SIG-M5 treated with dmso at 0.1 percent for 504 hours (cell line): Measurements from ENCODE around the gene TTLL7.

ENCODE experiments used
- DNase-seq: peaks from one replicate; lab custom pipeline; 2025; ENCODE audit not compliant: unreplicated experiment; lab: John Stamatoyannopoulos, UW

TTLL7 gene, protein sequence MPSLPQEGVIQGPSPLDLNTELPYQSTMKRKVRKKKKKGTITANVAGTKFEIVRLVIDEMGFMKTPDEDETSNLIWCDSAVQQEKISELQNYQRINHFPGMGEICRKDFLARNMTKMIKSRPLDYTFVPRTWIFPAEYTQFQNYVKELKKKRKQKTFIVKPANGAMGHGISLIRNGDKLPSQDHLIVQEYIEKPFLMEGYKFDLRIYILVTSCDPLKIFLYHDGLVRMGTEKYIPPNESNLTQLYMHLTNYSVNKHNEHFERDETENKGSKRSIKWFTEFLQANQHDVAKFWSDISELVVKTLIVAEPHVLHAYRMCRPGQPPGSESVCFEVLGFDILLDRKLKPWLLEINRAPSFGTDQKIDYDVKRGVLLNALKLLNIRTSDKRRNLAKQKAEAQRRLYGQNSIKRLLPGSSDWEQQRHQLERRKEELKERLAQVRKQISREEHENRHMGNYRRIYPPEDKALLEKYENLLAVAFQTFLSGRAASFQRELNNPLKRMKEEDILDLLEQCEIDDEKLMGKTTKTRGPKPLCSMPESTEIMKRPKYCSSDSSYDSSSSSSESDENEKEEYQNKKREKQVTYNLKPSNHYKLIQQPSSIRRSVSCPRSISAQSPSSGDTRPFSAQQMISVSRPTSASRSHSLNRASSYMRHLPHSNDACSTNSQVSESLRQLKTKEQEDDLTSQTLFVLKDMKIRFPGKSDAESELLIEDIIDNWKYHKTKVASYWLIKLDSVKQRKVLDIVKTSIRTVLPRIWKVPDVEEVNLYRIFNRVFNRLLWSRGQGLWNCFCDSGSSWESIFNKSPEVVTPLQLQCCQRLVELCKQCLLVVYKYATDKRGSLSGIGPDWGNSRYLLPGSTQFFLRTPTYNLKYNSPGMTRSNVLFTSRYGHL

DNA sequence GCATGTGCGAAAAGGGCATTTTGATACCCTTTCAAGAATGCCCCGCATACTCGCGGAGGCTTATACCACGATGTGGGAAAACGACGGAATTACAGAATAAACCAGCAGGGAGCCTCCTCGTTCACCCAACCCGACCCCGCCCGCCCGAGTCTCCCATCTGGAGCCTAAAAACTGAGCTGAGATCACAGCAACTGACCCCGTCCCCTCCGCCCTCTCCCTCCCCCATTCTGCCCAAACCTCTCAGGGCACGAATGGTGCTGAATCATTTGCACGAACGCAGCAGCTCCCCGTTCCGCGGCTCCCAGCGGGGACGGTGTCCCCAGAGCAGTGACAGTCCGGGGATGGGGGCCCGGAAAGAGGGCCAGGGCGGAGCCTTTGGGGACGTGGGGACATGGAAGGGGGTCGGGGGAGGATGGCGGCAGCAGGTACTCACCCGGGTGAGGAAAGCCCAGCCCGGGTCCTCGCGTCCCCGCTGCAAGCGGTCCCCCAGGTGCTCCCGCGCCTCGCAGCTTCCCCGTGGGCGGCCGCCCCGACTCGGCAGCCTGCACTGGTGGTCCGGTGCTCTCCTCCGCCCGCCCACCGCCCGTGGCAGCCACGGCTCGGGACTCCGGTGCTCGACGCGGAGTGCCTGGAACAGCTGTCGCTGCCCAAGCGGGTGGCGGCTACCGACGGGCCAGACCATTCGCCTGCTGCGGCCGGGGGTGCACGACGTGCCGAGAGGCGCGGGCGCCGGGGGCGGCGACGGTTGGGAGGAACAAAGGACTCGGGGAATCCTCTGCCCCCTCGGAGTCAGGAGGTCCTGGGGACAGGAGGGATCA is at the start of gene TTLL7:
TTLL7 (minus strand) TSS at position 635 of the 818 bp plus-strand sequence. CDS start 46,921 bp downstream, outside the sequence.
- peak; percentile 44 for DNase-seq

DNA sequence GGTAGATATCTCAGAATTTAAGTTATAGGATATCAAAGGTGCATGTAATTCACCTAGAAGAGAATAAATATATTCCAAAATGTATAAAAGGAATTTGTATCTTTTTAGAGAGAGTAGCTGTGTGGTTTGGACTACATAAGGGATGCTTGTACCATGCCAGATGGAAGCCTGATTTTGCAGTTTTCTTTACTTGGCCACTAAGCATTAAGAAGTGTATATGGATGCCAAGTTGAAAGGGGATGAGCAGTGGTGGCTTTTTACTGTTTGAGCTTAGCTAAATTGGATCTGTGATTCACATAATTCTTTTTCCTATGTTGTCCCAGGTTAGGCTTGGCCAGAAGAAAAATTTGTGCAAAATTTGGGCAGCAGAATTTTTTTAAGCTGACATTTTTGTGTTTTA is 43.5 kb upstream of the TTLL7 start:
- DNase-seq, result no peak

DNA sequence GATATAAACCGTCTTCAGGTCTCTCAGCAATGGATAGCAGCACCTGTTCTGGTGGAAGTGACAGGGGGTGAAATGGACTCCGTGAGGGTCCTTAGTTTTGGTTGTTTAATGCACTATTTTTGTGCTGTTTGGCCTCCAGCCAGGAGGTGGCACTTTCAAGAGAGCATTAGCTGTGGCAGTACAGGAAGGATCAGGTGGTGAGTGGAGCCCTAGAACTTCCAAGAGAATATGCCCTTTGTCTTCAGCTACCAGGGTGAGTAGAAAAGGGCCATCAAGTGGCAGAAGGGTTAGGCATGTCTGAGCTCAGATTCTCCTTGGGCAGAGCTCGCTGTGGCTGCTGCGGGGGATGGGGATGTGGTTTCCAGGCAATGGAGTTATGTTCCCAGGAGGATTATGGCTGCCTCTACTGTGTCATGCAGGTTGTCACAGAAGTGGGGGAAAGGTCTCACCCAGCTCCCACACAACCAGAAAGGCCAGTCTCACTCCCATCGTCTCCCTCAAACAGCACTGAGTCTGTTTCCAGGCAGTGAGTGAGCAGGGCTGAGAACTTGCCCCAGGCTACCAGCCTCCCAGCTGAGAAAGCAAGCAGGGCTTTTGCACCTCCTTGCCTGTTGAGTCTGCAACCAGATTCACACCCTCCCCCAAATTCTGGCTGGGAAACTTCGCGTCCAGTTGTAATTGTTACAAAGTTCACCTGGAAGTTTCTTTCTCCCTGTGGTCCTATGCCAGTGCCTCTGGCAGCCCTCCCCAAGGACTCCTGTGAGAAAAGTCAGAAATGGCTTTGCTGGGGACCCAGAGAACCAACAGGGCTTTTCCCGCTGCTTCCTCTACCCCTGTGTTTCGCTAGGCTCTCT is 39.1 kb upstream of the TTLL7 start:
- DNase-seq, result no peak

DNA sequence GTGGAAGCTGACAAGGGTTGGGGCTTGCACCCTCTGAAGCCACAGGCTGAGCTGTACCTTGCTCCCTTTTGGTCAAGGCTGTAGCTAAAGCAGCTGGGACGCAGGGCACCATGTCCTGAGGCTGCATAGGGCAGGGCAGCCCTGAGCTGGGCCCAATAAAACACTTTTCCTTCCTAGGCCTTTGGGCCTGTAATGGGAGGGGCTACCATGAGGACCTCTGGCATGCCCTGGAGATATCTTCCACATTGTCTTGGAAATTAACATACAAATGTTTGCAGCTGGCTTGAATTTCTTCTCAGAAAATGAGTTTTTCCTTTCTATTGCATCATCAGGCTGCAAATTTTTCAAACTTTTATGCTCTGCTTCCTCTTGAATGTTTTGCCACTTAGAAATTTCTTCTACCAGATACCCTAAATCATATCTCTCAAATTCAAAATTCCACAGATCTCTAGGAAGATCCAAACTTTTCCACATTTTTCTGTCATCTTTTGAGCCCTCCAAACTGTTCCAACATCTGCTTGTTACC is 32.9 kb upstream of the TTLL7 start:
- no peak for DNase-seq

DNA sequence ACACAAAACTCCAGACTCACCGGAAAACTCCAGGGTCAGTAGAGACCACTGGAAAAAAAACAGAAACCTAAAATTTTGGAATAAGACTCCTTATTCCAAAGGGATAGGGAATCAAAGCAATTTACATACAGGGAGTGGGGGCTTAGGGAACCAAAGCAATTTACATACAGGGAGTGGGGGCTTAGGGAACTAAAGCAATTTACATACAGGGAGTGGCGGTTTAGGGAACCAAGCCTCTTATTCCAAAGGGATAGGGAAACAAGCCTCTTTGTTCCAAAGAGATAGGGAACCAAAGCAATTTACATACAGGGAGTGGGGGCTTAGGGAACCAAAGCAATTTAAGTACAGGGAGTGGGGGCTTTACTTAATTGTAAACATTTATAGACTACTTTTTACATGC is 28.4 kb upstream of the TTLL7 start:
- DNase-seq, result no peak

DNA sequence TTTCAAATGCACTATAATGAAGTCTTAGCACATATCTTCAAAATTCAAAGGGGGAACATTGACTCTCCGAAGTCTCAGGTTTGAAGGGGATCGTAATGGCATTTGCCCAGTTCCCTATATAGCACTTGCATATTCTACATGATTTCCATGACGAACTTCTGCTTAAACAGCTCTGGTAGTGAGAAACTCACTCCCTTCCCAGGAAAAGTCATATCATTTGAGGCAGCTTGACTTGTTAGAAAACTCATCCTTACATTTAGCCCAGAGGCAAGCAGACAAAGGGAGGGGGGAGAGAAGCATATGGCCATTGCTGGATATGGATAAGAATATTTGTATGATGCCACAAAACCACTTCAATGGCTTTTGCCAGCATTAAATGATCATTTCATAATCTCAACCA is 27.0 kb upstream of the TTLL7 start:
- no peak for DNase-seq

DNA sequence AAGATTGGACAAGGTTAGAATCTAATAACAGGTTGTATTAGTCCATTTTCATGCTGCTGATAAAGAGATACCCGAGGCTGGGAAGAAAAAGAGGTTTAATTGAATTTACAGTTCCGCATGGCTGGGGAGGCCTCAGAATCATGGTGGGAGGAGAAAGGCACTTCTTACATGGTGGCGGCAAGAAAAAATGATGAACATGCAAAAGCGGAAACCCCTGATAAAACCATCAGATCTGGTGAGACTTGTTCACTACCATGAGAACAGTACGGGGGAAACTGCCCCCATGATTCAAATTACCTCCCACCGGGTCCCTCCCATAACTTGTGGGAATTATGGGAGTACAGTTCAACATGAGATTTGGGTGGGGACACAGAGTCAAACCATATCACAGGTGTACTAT is 22.9 kb upstream of the TTLL7 start:
- DNase-seq, result no peak

DNA sequence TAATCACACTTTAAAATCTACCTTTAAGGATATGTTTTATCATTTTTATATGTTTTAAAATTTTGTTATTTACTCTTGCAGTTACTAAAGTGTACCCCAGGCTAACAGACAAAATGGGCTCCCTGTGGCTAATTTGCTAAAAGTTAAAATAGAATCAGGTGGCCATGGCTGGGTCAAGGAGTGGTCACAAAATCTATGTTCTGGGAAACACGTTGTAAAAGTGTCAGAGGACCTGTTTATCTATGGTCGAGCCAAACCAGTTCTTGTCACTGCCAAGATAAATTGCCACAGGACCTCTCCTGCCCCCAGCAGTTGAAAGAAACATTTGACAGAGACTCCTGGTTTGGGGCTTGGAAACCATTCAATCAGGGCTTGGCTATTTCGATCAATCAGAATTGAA is 21.2 kb upstream of the TTLL7 start:
- no peak for DNase-seq

DNA sequence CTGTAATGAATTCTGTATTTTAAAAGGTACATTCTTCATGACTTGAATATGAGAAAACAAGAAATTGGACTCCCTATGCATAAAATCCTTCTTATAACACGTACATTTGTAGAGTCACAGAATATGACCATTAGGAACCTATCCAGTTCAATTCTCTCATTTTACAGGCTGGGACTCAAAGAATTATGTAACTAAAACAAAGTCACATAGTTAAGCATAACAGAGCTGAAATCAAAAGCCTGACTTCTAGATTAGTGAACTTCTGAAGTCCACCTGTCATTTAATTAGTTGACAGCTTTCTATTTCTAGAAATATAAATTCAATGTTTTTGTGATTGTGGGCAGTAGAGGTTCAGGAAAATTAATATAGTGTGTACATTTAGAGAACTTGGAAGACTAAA is 20.3 kb upstream of the TTLL7 start:
- no peak for DNase-seq

DNA sequence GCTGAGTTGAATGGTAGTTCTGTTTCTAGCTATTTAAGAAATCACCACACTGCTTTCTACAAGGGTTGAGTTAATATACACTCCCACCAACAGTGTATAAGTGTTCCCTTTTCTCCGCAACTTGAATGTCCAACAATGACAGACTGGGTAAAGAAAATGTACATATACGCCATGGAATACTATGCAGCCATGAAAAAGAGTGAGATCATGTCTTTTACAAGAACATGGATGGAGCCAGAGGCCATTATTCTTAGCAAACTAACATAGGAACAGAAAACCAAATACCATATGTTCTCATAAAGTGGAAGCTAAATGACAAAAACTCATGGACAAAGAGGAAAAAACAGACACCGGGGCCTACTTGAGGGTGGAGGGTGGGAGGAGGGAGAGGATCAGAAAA is 14.8 kb upstream of the TTLL7 start:
- DNase-seq, result no peak

DNA sequence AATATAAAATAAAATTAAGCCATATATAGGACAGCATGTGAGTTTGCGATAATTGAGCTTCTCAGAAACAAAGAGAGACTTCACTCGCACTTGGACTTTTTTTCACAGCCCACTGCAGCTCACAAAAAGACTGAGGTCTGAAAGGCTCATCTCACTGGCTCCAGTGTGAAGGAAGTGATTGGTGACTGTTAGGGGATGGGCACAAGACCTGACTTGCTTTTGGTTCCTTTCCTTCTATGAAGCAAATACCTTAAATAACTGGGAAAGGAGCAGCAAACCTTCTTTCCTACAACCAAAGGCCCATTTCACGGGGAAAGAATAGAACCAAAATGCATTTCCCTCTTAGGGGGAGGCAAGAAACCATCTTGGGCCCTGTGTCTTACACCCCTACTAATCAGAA is 13.1 kb upstream of the TTLL7 start:
- no peak for DNase-seq

DNA sequence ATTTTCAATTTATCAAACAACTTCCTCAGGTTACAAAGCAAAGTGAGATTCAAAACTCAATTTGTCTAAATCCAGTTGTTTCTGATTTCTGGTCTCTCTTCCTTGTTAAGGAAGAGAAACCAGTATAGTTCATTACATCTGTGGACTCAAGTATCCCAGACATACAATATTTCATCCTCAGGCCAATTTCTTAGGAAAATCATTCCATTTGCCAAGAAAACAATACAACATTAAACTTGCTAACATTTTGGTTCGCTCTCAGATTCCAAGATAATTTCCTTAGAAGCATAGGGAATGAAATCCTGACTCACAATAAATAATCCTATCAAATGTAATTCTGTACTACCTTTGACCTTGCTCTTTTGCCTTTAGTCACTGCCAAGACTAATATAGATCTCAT is 11.2 kb upstream of the TTLL7 start:
- no peak for DNase-seq

DNA sequence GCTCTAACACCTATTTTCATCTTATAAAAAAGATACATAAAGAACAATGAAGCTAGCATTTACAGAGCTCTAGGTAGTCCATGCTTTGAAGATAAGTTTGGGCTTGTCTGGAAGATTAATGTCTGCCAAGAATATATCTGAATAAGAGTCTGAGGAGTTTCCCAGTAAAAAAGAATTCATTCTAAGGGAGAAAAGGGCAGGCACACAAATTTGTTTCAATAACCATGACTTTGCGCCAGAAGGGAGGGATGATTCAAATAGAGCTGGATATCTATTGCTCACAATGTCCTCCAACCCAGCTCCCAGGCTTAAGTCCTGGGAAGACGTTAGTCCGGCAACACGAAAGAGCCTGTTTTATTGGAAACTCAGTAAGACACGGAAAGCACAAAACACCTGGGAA is 9.7 kb upstream of the TTLL7 start:
- no peak for DNase-seq

DNA sequence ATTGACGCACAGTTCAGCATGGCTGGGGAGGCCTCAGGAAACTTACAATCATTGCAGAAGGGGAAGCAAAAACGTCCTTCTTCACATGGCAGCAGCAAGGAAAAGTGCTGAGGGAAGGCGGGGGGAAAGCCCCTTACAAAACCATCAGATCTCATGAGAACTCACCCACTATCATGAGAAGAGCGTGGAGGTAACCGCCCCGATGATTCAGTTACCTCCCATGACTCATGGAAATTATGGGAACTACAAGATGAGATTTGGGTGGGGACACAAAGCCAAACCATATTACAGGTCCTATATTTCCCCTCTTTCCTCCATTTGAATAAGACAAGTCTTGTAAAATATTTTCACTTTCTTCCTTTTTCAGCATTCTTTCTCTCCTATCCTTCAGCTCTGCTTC is 7.7 kb upstream of the TTLL7 start:
- DNase-seq, result no peak

DNA sequence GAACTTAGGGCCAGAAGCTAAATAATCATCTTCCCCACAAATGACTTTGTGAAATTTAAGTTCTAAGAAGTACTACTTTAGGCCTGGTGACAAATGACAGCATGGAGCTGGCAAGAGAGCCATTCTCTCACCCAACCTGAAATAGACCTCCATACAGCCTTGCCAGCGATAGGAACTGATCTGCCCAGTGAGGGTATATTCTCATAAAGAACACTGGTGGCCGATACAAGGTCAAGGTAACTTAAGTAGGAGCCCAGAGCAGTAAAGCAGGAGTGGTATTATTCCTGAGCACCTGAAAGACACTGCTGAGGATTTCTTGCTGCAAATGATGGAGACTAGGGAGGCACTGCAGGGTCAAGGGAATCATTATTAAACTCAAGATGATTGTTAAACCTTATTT is 2.6 kb upstream of the TTLL7 start:
- no peak for DNase-seq

DNA sequence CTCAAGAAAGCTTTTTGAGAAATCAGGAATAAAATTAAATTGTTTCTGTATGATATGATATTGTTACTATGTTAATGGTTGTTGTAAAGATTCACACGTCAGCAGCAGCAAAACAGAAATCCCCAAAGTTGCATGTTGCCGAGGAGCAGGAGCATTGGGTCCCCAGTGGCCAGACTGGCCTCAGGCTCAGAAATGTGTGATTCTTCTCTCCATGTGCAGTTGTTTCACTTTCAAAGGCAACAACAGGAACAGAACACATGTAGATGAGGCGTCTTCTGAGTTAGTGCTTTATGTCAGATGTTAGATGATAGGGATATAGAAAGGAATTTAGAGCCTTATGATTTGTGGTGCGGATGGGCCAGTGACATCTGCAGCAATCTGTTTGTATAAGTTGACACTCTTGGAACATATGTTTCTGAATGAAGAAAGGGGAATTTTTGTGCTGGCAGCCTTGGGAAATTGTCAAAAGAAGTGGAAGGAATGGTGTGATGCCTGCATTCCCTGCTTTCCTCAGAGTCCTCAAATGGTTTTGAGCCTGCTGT is 2.1 kb upstream of the TTLL7 start:
- DNase-seq, result no peak

DNA sequence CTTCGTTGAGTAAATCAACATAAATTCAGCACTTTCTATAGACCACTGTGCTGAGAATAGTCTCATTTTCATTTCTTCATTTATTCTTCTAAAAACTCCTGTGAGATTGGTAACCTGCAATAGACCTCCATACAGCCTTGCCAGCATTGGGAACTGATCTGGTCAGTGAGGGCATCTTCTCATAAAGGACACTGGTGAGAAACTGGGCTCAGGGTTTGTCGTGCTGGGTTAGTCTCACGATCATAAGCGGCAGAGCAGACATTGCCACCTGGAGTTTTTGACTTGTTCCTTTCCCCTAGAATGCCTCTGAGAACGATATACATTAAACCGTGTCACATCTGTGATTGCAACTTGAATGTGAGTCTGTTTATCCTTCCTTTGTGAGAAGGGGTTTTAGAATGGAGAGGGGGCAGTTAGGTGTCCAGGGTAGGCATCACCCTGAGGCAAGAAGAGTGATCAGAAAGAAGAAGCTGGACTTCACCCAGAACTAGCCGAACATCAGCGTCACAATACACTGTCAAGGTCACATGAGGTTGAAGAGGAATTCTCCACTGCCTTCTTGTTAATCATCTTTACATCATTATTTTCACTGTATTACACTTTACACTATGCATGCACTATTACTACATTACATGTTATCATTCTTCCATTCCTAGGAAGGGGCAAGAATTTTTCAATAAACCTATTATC is 1.4 kb upstream of the TTLL7 start:
- DNase-seq, result no peak

DNA sequence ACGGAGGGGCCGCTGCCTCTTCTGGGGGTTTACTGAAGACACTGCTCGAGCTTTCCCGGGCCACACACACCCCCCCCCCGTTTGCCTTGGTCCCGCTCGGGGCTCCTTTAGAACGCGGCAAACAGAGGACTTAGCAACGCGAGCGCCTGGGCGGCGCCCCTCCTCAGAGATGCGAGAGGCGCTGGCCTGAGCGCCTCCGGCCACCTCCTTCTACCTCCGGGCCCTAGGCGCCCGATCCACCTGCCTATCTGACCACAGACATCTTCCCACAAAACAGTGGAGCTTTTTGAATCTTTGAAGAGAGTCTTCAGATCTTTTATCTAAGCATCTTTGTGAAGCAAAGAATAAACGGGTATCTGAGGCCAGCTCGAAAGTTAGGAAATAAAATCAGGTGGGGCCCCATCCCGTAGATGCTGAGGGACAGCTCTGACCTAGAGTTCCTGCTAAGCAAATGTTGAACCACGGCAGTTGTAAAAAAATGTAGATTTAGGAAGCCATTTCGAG is 436 bp upstream of the TTLL7 start:
- peak; percentile 44 for DNase-seq

DNA sequence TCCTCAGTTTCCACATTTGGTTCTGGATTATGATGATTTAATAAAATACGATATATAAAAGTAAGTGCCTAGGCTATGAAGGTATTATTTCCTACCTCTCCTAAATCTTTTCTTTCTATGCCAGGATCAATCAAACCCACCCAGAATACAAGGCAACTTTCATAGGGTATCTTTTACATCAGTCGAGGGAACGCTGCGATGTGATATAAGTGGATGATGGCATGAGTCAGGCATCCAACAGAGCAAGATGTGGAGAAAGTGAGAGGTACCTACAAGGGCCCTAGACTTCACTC is 781 bp downstream of the TTLL7 start:
- no peak for DNase-seq
